Measurements from ENCODE around the gene CERS3. TPM values are rescaled to one million over a fixed set of nuclear protein-coding genes. Genes with fewer than 3 reads are reported as not detected.
A peak's percentile ranks its signal among the peaks of the same experiment; 100 is the strongest.

The CERS3 gene
- total RNA-seq, 1 donor from 2014 or later = 43.5 TPM

GRCh38 chr15:100516643-100517512, 11.9 kb downstream of the CERS3 start:
- H3K27ac ChIP-seq = peak overlapping the region; percentile 18
- H3K27me3 ChIP-seq = no peaks in the 10 kb centered on the region
- no peaks in the 10 kb centered on the region for H3K36me3 ChIP-seq
- intact Hi-C loops (cut with DNase I) = no loop called here
- TF ChIP-seq POLR2AphosphoS5 (IDR thresholded peaks at IDR 0.05; ENCODE audit: insufficient read depth in 1 of 2, low read depth in 1 of 2) (no peak), POLR2A (IDR thresholded peaks at IDR 0.05) (no peak), CTCF (IDR thresholded peaks at IDR 0.05) (no peak)
- H3K9me3 ChIP-seq = no peaks in the 10 kb centered on the region
- DNase-seq (ENCODE audit: extremely low spot score in 2 of 2) = no peak
- no peak overlapping the region for H3K4me3 ChIP-seq
- H3K4me1 ChIP-seq = peaks cover 16% of the 10 kb centered on the region

GRCh38 chr15:100515758-100516157, 13.0 kb downstream of the CERS3 start:
- Histone ChIP-seq H3K9me3 (no peaks in the 10 kb centered on the region), H3K27ac (no peak overlapping the region), H3K4me1 (peaks cover 16% of the 10 kb centered on the region), H3K4me3 (no peak overlapping the region), H3K27me3 (no peaks in the 10 kb centered on the region), H3K36me3 (no peaks in the 10 kb centered on the region)
- no peak for DNase-seq (ENCODE audit: extremely low spot score in 2 of 2)
- TF ChIP-seq POLR2AphosphoS5 (IDR thresholded peaks at IDR 0.05; ENCODE audit: insufficient read depth in 1 of 2, low read depth in 1 of 2) (peak in 1 of 2 donors; percentile 17), POLR2A (IDR thresholded peaks at IDR 0.05) (no peak)
- intact Hi-C loops (cut with DNase I) = no loop called here

GRCh38 chr15:100508641-100509300, 20.0 kb downstream of the CERS3 start:
- Histone ChIP-seq H3K27ac (no peak overlapping the region), H3K36me3 (no peaks in the 10 kb centered on the region), H3K4me1 (no peaks in the 10 kb centered on the region), H3K9me3 (no peaks in the 10 kb centered on the region), H3K4me3 (no peak overlapping the region), H3K27me3 (no peaks in the 10 kb centered on the region)
- no peak for DNase-seq (ENCODE audit: extremely low spot score in 2 of 2)
- TF ChIP-seq CTCF (IDR thresholded peaks at IDR 0.05) (no peak), POLR2AphosphoS5 (IDR thresholded peaks at IDR 0.05; ENCODE audit: insufficient read depth in 1 of 2, low read depth in 1 of 2) (no peak), POLR2A (IDR thresholded peaks at IDR 0.05) (no peak)
- intact Hi-C loops (cut with DNase I) = no loop called here

GRCh38 chr15:100502651-100503050, 26.1 kb downstream of the CERS3 start:
- no peaks in the 10 kb centered on the region for H3K4me1 ChIP-seq
- H3K36me3 ChIP-seq = no peaks in the 10 kb centered on the region
- H3K4me3 ChIP-seq = no peak overlapping the region
- TF ChIP-seq POLR2AphosphoS5 (IDR thresholded peaks at IDR 0.05; ENCODE audit: insufficient read depth in 1 of 2, low read depth in 1 of 2) (no peak), CTCF (IDR thresholded peaks at IDR 0.05) (no peak), POLR2A (IDR thresholded peaks at IDR 0.05) (no peak)
- no peaks in the 10 kb centered on the region for H3K9me3 ChIP-seq
- DNase-seq (ENCODE audit: extremely low spot score in 2 of 2) = no peak
- no peaks in the 10 kb centered on the region for H3K27me3 ChIP-seq
- H3K27ac ChIP-seq = no peak overlapping the region
- intact Hi-C loops (cut with DNase I) = no loop called here

- TF ChIP-seq POLR2AphosphoS5 (IDR thresholded peaks at IDR 0.05; ENCODE audit: insufficient read depth in 1 of 2, low read depth in 1 of 2) (no peak), POLR2A (IDR thresholded peaks at IDR 0.05) (no peak), CTCF (IDR thresholded peaks at IDR 0.05) (no peak)
- H3K4me1 ChIP-seq = no peaks in the 10 kb centered on the region
- intact Hi-C loops (cut with DNase I) = no loop called here
- H3K9me3 ChIP-seq = no peaks in the 10 kb centered on the region
- no peak for DNase-seq (ENCODE audit: extremely low spot score in 2 of 2)
- no peaks in the 10 kb centered on the region for H3K36me3 ChIP-seq
- no peaks in the 10 kb centered on the region for H3K27me3 ChIP-seq
- H3K27ac ChIP-seq = no peak overlapping the region
- H3K4me3 ChIP-seq = no peak overlapping the region
Measured at GRCh38 chr15:100501117-100501516, 27.6 kb downstream of the CERS3 start.

All from vagina (tissue), 2 donors.